GM12801 (cell line): ENCODE measurements around the gene NINL.

ENCODE experiments used
- CTCF ChIP-seq: IDR thresholded peaks from one replicate; pipeline ENCODE4 v1.5.1; 2011; ENCODE audit warnings: control low read depth; ENCODE audit not compliant: insufficient read length; ENCODE audit errors: extremely low read depth

The NINL gene

GRCh38 chr20:25570148-25570530, 15.2 kb downstream of the NINL start:
- no peak for TF ChIP-seq CTCF

GRCh38 chr20:25567286-25567685, 18.0 kb downstream of the NINL start:
- no peak for TF ChIP-seq CTCF

GRCh38 chr20:25566821-25567220, 18.5 kb downstream of the NINL start:
- TF ChIP-seq CTCF, result no peak

GRCh38 chr20:25565578-25566157, 19.7 kb downstream of the NINL start:
- TF ChIP-seq CTCF, result no peak

- TF ChIP-seq CTCF, result no peak
Observed at GRCh38 chr20:25563876-25564275, 21.5 kb downstream of the NINL start.

GRCh38 chr20:25563362-25563761, 22.0 kb downstream of the NINL start:
- no peak for TF ChIP-seq CTCF

- TF ChIP-seq CTCF, result no peak
Observed at GRCh38 chr20:25553819-25554296, 31.5 kb downstream of the NINL start.
